ENCODE data around the gene ZSCAN12.
"Not testable (repeated sequence)": the region's sequence is repeated elsewhere in the genome, so short reads cannot be mapped to it uniquely, and the experiment has no call there.

DNA sequence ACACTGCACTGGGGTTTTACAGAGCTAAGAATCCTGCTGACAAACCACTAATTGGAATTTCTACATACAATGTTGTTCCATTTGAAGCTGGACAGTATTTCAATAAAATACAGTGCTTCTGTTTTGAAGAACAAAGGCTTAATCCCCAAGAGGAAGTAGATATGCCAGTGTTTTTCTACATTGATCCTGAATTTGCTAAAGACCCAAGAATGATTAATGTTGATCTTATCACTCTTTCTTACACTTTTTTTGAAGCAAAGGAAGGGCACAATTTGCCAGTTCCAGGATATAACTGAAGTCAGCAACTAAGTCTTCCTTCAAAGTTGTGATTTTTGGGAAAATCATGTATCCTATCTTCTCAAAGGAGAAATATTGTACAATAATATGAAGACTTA is 48.0 kb upstream of the ZSCAN12 start:
- TF ChIP-seq, protein P1, sequence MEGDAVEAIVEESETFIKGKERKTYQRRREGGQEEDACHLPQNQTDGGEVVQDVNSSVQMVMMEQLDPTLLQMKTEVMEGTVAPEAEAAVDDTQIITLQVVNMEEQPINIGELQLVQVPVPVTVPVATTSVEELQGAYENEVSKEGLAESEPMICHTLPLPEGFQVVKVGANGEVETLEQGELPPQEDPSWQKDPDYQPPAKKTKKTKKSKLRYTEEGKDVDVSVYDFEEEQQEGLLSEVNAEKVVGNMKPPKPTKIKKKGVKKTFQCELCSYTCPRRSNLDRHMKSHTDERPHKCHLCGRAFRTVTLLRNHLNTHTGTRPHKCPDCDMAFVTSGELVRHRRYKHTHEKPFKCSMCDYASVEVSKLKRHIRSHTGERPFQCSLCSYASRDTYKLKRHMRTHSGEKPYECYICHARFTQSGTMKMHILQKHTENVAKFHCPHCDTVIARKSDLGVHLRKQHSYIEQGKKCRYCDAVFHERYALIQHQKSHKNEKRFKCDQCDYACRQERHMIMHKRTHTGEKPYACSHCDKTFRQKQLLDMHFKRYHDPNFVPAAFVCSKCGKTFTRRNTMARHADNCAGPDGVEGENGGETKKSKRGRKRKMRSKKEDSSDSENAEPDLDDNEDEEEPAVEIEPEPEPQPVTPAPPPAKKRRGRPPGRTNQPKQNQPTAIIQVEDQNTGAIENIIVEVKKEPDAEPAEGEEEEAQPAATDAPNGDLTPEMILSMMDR (IDR thresholded peaks at IDR 0.05), result not testable (repeated sequence)
- TF ChIP-seq POLR2A, EP300 (IDR thresholded peaks at IDR 0.05): not testable (repeated sequence)

Measured in ovary (tissue), 3 donors.